GM11168 (cell line): ENCODE results near the gene GABRA6.
"Not testable (repeated sequence)": the region's sequence is repeated elsewhere in the genome, so short reads cannot be mapped to it uniquely, and the experiment has no call there.

Experiments
- in situ Hi-C: fragments of 300-500 bp; cut with MboI; formaldehyde crosslinking; loops from one replicate; pipeline ENCODE4 v1.12.0; 2022; ENCODE audit warnings: low sequenced_read_pairs; ENCODE audit not compliant: unreplicated experiment

The GABRA6 gene

DNA sequence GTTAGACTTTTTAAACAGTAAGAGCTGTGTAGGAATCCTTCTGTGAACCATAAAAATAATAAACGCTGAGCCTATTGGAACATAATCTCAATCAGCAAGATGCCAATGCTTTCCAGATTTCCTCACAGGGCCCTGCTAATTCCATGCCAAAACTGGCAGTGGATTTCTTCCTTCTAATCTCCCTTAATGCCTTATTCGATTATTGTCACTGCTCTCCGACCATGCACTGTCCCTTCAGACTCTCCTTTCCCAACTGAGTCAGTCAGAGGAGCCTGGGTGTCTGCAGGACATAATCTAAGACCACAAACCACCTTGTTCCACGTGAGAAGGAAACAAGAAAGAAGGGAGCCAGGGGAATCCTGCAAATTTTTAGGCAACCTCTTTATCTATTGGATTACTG is at the start of gene GABRA6:
GABRA6 (plus strand) TSS at position 261 of the 400 bp plus-strand sequence. CDS start 269 bp downstream, outside the sequence.
- in situ Hi-C loops, result no loop called here

DNA sequence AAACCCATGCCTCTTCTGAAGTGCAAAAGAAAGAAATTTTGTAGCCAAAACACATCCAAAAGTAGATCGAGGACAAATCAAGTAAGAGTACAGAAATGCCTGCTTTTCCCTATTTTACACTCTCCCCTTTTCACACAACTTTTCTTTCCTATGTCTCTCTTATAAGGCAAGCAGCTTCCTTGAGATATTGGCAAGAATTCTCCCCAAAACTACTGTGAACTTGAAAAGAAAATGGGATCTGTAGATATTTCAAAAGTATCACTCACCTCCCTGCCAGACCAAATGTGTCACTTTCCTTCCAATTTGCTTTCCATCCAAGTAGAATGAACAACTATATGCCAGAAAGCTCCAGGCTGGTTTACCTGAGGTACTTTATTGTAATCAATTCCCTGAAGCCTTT is 47.9 kb upstream of the GABRA6 start:
- in situ Hi-C loops, result no loop called here

DNA sequence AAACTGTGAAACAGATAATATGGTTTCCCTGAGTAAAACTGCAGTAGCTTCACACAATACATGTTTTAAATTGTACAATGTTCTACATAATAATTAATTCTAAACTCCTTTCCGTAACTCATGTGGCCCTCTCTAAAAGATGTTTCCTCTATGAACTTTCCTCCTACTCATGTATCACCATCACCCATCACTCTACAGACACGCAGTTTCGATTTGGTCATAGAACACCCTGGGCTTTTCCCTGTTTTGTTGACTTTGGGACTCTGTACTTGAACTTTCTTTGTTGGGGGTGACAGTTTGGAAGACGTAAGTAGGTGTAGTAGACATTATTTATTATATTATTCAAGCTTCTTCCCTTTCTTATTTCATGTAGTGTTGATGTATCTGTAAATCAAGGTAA is 44.1 kb upstream of the GABRA6 start:
- in situ Hi-C loops, result no loop called here

DNA sequence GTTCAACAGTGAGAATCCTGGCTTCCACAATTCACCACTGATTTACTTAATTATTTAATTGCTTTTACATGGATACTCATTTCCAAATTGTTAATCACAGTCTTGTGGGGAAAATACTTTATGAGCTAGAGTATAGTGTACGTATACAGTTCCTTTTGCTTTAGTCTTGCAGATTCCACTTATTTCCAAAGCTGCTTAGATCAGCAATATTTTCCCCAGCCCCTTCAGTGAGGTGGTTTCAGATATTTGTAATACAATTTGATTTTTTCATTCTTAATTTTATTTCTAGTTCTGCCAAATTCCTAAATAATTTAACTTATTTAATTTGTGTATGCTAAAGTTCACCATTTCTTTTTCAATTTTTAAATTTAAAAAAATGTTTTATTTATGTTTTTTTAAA is 40.3 kb upstream of the GABRA6 start:
- in situ Hi-C loops, result no loop called here

DNA sequence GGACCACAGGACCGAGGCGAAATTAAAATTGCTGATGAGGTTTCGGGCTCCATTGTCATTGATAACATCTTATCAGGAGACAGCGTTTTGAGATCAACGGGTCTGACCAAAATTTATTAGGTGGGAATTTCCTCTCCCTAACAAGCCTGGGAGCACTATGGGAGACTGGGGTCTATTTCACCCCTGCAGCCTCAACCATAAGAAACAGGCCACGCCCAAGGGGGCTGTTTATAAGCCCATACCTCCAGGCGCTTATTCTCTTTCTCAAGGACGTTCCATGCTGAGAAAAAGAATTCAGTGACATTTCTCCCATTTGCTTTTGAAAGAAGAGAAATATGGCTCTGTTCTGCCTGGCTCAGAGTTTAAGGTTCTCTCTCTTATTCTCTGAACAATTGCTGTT is 33.6 kb upstream of the GABRA6 start:
- in situ Hi-C loops, result not testable (repeated sequence)

DNA sequence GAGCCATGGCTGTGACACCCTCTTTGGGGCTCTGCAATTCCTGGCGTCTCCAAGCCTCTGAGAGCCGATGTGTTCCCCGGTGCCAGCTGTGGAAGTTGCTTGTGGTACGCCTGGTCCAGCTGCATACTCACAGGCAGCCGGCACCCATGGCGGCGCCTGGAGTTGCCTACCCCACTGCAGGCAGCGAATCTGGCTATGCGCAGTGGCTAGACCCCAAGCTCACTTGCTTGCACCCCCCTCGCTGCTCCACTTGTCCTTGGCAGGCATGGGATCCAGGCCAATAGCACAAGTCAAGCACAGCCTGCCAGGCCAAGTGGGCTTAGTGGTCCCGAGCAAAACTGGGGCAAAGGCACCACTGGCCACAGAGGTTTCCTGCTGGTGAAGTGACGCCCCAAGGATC is 24.7 kb upstream of the GABRA6 start:
- in situ Hi-C loops, result no loop called here

DNA sequence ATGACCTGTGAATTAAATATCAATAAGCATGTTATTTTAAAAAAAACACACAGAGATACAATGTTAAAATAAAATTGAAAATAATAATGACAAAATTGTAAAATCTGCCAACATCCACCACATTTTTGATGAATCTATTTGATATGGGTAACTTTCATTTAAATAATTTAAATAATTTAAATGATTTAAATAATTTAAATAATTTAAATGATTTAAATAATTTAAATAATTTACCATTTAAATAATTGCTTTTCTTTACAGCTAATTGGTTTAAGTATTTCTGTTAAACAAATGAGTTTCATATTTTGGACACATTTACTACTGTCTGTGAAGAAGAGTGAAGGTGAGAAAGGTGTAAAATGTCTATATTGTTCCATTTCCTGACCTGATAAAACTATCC is 22.1 kb upstream of the GABRA6 start:
- in situ Hi-C loops, result no loop called here

DNA sequence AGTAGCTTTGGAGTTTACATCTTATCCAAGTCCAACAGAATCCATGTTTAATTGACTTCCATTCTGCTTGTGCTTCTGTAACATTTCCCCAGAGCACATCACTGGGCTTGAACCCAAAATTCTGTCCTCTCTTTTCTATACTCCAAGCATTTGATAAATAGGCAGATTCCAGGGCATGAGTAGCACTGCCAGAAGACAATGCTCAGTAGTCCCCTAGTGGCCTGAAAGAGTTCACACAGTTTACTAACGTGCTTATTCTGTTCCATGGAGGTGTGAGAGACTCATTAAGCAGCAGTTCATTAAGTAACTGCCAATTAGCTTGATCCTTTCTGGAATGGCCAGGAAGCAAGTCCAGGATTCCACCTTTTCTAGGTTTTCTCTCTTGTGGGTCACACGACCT is 9.4 kb upstream of the GABRA6 start:
- in situ Hi-C loops, result no loop called here

DNA sequence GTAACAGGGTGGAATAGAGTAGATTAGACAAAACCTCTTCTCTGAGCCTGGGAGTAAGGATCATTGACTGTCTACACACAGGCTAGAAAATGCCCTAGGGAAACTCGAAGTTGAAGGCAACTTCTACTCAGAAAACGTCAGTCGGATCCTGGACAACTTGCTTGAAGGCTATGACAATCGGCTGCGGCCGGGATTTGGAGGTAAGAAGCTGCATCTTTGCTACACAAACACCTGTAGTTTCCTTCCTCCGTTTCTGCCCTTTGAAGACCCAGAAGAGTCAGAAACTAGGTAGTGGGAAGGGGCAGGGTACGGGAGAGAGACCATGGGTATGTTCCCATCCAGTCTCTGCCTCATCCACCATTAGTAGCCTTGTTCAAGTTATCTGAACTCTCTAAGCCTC is 628 bp downstream of the GABRA6 start:
- in situ Hi-C loops, result no loop called here

DNA sequence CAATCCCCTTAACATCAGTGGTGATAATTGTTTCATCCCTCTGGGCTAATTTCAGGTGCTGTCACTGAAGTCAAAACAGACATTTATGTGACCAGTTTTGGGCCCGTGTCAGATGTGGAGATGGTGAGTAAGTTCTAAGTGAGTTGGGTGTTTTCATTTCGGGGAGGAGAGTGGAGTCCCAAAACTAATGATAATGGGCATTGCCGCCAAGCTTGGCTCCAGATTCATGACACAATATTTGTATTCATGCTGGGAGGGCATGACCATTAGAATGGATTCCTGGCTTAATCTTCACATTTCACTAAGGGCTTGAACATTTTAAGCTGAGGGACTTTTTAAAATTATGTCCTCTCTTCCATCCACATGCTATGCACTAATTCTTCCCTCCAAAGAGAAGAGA is 1.4 kb downstream of the GABRA6 start:
- in situ Hi-C loops, result no loop called here

DNA sequence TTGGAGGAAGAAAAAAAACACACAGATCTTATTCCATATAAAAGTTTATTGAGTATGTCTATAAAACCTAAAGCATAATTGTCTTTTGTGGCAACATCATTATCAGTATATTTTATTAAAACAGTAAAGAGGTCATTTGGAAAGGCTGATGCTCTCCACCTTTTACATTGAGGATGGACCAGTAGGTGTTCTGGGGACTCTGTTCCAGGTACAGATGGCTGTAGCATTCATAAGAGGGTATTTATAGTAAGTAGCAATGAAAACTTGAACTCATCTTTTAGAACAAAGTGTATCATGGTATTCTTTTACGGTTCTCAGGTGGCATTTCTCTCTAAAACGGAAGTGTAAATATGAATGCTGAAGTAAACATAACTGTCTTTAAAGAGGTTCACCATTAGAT is 1.8 kb downstream of the GABRA6 start:
- in situ Hi-C loops, result no loop called here

DNA sequence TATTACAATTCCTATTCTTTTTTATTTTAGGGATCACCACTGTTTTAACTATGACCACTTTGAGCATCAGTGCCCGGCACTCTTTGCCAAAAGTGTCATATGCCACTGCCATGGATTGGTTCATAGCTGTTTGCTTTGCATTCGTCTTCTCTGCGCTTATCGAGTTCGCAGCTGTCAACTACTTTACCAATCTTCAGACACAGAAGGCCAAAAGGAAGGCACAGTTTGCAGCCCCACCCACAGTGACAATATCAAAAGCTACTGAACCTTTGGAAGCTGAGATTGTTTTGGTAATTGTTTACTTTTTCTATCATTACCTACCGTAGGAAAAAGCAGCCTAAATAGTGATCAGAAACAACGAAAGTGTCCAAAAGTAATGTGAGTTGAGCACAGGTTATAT is 6.4 kb downstream of the GABRA6 start:
- in situ Hi-C loops, result no loop called here

DNA sequence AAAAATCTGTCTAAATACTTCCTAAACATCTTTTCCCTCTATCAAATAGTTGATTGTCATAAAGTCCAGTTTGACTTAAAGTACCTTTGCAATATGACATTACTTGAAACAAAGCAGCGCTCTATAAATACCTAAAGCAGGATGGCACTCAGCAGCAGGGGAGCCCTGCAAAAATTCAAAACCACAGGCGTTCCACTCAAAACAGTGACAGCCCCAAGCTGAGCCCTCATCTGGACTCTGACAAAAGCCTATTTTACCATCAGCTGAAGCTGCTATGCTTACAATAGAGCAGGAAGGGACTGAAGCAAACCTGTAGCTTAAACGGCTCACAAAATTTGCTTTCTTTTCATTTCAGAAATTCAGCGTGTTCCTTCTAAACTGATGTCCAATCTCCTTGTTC is 11.5 kb downstream of the GABRA6 start:
- in situ Hi-C loops, result no loop called here

DNA sequence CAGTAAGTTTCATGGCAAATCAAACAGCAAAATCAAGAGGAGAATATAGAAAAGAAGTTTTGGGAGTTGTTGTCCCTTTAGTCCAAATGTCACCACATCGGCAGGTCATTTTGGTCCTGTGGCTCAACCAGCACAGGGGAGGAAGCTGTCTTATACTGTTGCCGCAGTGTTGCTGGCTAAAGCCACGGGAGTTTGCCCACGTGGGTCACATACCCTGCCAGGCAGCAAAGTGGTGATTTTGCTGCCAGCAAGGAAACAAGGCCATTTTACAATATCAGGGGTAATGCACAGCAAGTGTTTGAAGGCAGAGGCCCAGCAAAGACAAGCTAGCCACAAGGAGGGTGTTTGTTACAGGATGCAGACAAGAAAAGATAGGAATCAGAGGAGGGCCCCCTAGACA is 14.5 kb downstream of the GABRA6 start:
- in situ Hi-C loops, result no loop called here

DNA sequence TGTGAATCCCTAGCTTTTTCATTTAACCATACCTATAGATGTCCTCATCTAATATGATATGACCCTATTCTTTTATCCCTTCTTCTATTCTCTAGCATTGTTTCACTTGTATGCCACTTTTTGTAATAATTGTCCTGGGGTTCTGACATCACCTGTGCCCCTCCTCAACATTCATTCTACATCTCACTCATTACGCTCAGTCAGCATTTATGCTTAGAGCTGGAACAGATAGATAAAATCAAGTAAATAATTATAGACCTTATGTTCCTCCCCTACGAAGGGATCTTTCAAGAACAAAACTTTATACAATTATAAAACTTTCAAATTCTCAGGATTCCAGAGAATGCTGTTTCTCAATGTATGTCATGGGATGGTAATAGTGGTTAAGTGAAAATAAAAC is 18.0 kb downstream of the GABRA6 start:
- in situ Hi-C loops, result no loop called here

DNA sequence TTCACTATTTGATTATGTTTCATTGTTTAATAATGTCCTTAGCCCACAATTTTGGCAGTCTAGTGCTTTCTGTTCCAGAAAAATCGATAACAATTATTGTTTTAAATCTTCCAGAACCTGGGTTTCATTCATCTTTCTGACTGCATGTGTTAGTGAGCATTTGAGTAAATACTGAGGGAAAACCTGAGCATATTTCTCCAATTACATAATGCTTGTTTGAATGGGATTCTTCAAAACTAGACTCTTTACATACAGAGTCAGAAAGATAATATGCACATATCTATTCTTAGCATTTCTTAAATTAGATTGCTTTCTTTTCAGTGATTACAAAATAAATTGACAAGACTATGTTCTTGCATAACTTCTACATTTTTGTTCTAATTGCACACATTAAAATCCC is 21.9 kb downstream of the GABRA6 start:
- in situ Hi-C loops, result no loop called here

DNA sequence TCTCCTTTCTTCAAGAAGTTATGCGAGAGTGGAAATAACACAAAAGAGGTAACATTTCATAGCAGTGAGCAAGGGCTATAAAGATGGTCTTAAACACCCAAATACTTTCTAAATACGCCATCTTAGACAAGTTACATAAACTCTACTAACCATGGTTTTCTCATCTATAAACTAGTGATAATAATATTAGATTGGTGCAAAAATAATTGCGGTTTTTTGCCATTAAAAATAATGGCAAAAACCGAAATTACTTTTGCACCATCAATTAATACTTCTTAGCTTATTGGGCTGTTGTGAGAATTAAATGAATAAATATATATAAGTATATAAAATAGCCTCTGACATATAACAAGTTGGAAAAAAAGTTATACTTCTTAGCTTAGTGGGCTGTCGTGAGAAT is 23.7 kb downstream of the GABRA6 start:
- in situ Hi-C loops, result no loop called here

DNA sequence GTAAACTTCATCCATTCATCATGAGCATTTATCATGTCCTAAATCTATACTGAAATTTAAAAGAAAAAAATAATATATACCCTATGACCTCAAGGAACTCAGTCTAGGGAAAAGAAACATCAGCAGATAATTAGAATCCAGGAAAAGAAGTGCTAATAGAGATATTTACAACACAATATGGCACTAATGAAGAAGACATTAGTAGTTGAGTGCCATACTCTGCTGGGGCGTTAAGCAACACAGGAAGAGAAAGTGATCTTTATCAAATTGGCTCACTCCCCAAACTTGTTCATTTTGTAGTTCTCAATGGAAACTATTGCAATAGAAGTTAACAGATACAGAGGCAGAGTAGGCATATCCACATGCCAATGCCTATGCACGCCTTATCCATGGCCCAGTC is 27.5 kb downstream of the GABRA6 start:
- in situ Hi-C loops, result no loop called here

DNA sequence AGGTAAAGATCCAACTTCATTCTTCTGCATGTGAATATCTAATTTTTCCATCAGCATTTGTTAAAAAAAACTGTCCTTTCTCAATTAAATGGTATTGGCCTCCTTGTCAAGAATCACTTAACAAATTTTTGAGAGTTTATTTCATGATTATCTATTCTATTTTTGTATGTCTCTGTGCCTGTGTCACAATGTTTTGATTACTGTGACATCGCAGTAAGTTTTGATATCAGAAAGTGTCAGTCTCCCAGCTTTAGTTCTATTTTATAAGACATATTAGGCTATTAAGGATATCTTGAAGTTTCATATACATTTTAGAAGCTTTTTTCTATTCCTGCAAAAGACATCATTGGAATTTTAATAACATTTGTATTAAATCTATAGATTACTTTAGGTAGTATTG is 33.6 kb downstream of the GABRA6 start:
- in situ Hi-C loops, result no loop called here

DNA sequence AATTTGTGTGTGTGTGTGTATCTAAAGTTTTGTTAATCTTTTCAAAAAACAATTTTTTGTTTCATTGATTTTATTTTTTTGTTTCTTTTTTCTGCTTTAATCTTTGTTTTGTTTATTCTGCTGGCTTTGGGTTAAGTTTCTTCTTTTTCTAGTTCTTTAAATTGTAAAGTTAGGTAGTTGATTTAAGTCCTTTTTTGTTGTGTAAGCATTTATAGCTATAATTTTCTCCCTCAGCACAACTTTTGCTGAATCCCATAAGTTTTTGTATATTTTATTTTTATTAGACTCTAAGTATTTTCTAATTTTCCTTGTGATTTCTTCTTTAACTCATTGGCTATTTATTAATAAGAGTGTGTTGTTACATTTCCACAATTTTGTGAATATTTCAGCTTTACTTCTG is 34.9 kb downstream of the GABRA6 start:
- in situ Hi-C loops, result no loop called here

DNA sequence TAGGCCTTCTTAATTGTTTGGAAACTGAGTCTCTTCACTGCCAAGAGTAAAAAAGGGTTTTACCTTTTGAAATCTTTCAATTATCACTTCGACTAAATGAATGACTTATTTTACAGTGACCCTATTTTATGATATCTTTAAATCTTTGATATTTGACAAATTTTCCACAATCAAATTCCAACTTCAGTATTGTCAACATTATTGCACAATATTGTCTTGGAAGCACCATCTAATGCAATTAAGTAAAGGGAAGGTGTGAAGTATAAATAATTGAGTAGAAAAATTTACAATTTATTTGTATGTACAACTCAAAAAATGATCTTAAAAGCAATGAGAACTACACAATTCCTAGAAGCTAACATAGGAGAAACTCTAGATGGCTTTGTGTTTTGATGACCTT is 49.2 kb downstream of the GABRA6 start:
- in situ Hi-C loops, result no loop called here

DNA sequence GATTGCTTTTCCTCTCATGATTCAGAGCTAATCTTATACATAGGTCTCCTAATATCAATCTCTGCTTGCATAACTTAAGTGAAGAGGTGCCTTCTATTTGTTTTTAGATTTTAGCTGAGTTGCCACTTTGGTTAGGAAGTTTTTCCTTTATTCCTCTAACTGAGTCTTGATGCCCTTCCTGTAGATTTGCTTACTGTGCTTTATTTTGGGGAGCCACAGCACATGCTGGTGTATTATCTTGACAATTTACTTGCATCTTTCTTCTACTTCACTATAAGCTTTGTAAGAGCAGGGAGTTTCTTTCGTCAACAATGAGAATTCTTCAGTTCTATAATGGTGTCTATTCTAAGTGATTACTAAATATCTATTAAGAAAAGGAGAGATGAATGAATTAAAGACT is 54.9 kb downstream of the GABRA6 start:
- in situ Hi-C loops, result no loop called here

DNA sequence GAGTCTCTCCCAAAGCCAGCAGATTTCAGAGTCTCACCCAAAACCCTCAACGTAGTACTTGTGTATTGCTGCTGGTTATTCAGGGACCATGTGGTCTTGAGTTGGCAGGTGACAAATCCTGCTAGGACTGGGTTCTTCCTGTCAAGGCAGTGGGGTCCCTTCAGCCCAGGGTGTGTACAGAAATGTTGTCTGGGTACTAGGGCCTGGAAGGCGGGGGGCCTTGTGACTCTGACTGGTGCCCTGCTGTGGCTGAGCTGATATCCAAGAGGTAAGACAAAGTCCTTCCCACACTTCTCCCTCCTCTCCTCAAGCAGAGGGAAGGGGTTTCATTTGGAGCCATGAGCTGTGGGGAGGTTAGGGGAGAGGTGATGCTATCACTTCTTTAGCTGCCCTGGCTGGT is 58.8 kb downstream of the GABRA6 start:
- in situ Hi-C loops, result no loop called here
